Lung (tissue), 12 donors: ENCODE results near the gene EFNA5. TPM values are rescaled to one million over a fixed set of nuclear protein-coding genes. Genes with fewer than 3 reads are reported as not detected.

Source experiments
- ATAC-seq: fragments of 200-7000 bp; cut with Tn5 transposase; one replicate; pipeline ENCODE4 v1.9.1; 2020; ENCODE audit warnings: moderate number of reproducible peaks; ENCODE audit not compliant: insufficient read depth, low FRiP score
- DNase-seq, 3 donors: peaks; one replicate each; pipeline ENCODE4 v3.0.0-alpha.2; 2013 to 2017
- H3K27ac ChIP-seq, 2 donors: one replicate each; pipeline ENCODE4 v1.5.1; 2013; ENCODE audit warnings: mild to moderate bottlenecking in 2 of 2, moderate library complexity in 2 of 2, control low read depth in 1 of 2, inconsistent platforms in 1 of 2, low read depth in 1 of 2, low read length in 1 of 2
- H3K27me3 ChIP-seq, 3 donors: one replicate each; pipeline ENCODE4 v1.5.1; 2013; ENCODE audit warnings: low read length in 2 of 3; ENCODE audit not compliant: control insufficient read depth in 3 of 3, insufficient read depth in 3 of 3
- H3K36me3 ChIP-seq, 4 donors: one replicate each; pipeline ENCODE4 v1.5.1; 2013; ENCODE audit warnings: low read length in 4 of 4, mild to moderate bottlenecking in 1 of 4, moderate library complexity in 1 of 4; ENCODE audit not compliant: control insufficient read depth in 4 of 4, insufficient read depth in 4 of 4
- H3K4me1 ChIP-seq, 5 donors: one replicate each; pipeline ENCODE4 v1.5.1; 2013; ENCODE audit warnings: low read length in 5 of 5, mild to moderate bottlenecking in 2 of 5, moderate library complexity in 1 of 5; ENCODE audit not compliant: control insufficient read depth in 5 of 5, insufficient read depth in 5 of 5
- H3K4me3 ChIP-seq: one replicate; pipeline ENCODE4 v1.5.1; 2013; ENCODE audit warnings: mild to moderate bottlenecking, control low read depth, moderate library complexity
- H3K9ac ChIP-seq, 2 donors: one replicate each; pipeline ENCODE4 v1.5.1; 2013; ENCODE audit warnings: low read length in 2 of 2, control low read depth in 1 of 2; ENCODE audit not compliant: insufficient read depth in 1 of 2
- H3K9me3 ChIP-seq, 4 donors: one replicate each; pipeline ENCODE4 v1.5.1; 2013; ENCODE audit warnings: low read length in 3 of 4, mild to moderate bottlenecking in 1 of 4, moderate library complexity in 1 of 4; ENCODE audit not compliant: control insufficient read depth in 4 of 4, insufficient read depth in 3 of 4
- CTCF ChIP-seq: IDR thresholded peaks from 2 replicates; pipeline ENCODE4 v1.5.1; 2012; ENCODE audit warnings: mild to moderate bottlenecking; ENCODE audit errors: control extremely low read depth, extremely low read depth
- WGBS, 2 donors: extraction: QIAGEN DNeasy Blood & Tissue Kit; methylation state at CpG; one replicate each; pipeline ENCODE4 v1.1.7; 2013; 5-methylcytosine and 5-hydroxymethylcytosine counted together
- polyA plus RNA-seq, 2 donors: library from polyadenylated mRNA; stranded (reverse); fragments of 200-250 nt; gene quantifications; one replicate each; pipeline ENCODE4 v1.2.1, GENCODE V29; 2013
- total RNA-seq, 2 donors: library from RNA; depleted of rRNA in 1 of 2; stranded (reverse); fragments of >200 nt in 1 of 2; gene quantifications; one replicate each; pipeline ENCODE4 v1.2.1, GENCODE V29; 2014 to 2021
- donor health status: control.
- donor health status: control.
- donor health status: Bipolar disorder and iron deficiency.
- donor health status: healthy.
- donor health status: DM: yes; HTN: yes; CAD: no.

The EFNA5 gene
- total and polyA plus RNA-seq, 4 donors = 2.1 to 18.4 (median 7.8) TPM

- H3K36me3 ChIP-seq = no peaks in the 10 kb centered on the region
- no peak for ATAC-seq
- no peak overlapping the region for H3K27ac ChIP-seq
- no peak for DNase-seq
- H3K4me3 ChIP-seq = no peak overlapping the region
- H3K27me3 ChIP-seq = no peaks in the 10 kb centered on the region
- no peak for TF ChIP-seq CTCF
- peaks cover 0 to 2% (median 0%) of the 10 kb centered on the region in 4 donors for H3K9me3 ChIP-seq
- H3K9ac ChIP-seq = no peak overlapping the region
- WGBS, 2 donors = 53 to 64% methylated on average over 3 of the region's 3 CpGs
- H3K4me1 ChIP-seq = no peaks in the 10 kb centered on the region
Measured at GRCh38 chr5:107682533-107682932, 11.8 kb upstream of the EFNA5 start.

GRCh38 chr5:107680799-107681198 lies 10.1 kb upstream of the EFNA5 start:
- 76 to 79% methylated on average over 4 of the region's 4 CpGs for WGBS, 2 donors

GRCh38 chr5:107680099-107680498 lies 9.4 kb upstream of the EFNA5 start:
- H3K9ac ChIP-seq = no peak overlapping the region
- ATAC-seq = no peak
- no peaks in the 10 kb centered on the region for H3K9me3 ChIP-seq
- no peak overlapping the region for H3K27ac ChIP-seq
- no peaks in the 10 kb centered on the region for H3K36me3 ChIP-seq
- H3K27me3 ChIP-seq = no peaks in the 10 kb centered on the region
- no peak for TF ChIP-seq CTCF
- H3K4me1 ChIP-seq = no peaks in the 10 kb centered on the region
- H3K4me3 ChIP-seq = no peak overlapping the region
- no peak for DNase-seq

More at GRCh38 chr5:107680799-107681198, 10.1 kb upstream of the EFNA5 start:
- no peak for TF ChIP-seq CTCF
- H3K27me3 ChIP-seq = no peaks in the 10 kb centered on the region
- no peak for ATAC-seq
- no peaks in the 10 kb centered on the region for H3K4me1 ChIP-seq
- no peak overlapping the region for H3K9ac ChIP-seq
- no peak for DNase-seq
- H3K4me3 ChIP-seq = no peak overlapping the region
- H3K9me3 ChIP-seq = no peaks in the 10 kb centered on the region
- H3K36me3 ChIP-seq = no peaks in the 10 kb centered on the region
- H3K27ac ChIP-seq = no peak overlapping the region

- Histone ChIP-seq H3K9me3 (no peaks in the 10 kb centered on the region), H3K4me1 (peaks cover 0 to 2% (median 0%) of the 10 kb centered on the region in 5 donors), H3K27ac (no peak overlapping the region), H3K27me3 (peaks cover 0 to 3% (median 0%) of the 10 kb centered on the region in 3 donors), H3K4me3 (no peak overlapping the region), H3K9ac (no peak overlapping the region), H3K36me3 (no peaks in the 10 kb centered on the region)
- no peak for DNase-seq
- TF ChIP-seq CTCF = no peak
- ATAC-seq = no peak
Measured at GRCh38 chr5:107676702-107677101, 6.0 kb upstream of the EFNA5 start.
